GM18907 (cell line): ENCODE measurements around the gene SPG21.
"Not testable (repeated sequence)": the region's sequence is repeated elsewhere in the genome, so short reads cannot be mapped to it uniquely, and the experiment has no call there.

Experiments used
- ATAC-seq: cut with Tn5 transposase; IDR thresholded peaks from one replicate; pipeline ENCODE4 v1.9.1; 2021; ENCODE audit warnings: mild to moderate bottlenecking, moderate library complexity; ENCODE audit not compliant: unreplicated experiment

The SPG21 gene, protein sequence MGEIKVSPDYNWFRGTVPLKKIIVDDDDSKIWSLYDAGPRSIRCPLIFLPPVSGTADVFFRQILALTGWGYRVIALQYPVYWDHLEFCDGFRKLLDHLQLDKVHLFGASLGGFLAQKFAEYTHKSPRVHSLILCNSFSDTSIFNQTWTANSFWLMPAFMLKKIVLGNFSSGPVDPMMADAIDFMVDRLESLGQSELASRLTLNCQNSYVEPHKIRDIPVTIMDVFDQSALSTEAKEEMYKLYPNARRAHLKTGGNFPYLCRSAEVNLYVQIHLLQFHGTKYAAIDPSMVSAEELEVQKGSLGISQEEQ

GRCh38 chr15:64989416-64990167 lies at the start of gene SPG21:
Gene SPG21 (minus strand): TSS chr15:64989914. CDS start chr15:64983569, 6,345 bp downstream.
- ATAC-seq, result peak; percentile 94

- no peak for ATAC-seq
These were observed 49.1 kb upstream of the SPG21 start for GRCh38 chr15:65038836-65039235.

DNA sequence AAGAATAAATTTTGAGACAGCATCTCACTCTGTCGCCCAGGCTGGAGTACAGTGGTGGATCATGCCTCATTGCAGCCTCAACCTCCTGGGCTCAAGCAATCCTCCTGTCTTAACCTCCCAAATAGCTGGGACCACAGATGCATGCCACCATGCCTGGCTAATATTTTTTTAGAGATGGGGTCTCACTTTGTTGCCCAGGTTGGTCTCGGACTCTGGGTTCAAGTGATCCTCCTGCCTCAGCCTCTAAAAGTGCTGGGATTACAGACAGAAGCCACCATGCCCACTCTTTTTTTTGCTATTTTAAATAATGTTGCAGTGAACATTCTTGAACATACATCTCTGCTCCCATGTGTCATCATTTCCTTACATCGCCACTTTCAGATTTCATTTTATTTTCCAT lies 48.7 kb upstream of the SPG21 start:
- no peak for ATAC-seq

DNA sequence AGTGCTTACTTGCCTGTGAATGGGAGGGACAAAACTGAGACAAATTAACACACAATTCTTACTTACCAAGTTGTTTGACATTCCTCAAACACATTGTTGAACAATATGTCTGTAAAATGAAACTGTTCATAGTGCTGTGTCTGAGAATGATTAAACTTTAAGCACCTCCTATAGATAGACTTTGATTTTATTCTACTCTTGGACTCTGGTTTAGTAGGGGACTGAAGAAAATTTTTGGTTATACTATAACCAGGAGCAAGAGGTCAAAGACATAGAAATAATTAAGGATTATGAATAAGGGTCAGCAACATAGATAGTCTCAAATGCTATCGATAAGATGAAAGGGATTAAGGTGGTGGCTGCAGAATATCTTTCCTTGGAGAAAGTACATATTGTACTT lies 47.6 kb upstream of the SPG21 start:
- ATAC-seq, result no peak

DNA sequence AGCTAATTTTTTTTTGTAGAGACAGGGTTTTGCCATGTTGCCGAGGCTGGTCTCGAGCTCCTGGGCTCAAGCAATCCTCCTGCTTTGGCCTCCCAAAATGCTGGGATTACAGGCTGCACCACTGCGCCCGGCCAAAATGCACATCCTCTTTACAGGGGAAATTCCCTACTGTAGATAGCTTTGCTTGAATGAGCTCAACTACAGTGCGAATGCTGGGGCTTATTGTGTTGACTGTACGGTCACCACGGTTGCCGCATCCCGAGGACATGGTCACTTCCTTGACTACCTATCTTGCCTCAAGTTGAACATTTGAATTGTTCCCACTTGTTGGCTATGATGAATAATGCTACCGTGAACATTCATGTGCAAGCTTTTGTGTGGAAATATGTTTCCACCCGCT lies 45.0 kb upstream of the SPG21 start:
- ATAC-seq, result no peak

GRCh38 chr15:65033659-65034269 lies 44.0 kb upstream of the SPG21 start:
- no peak for ATAC-seq

DNA sequence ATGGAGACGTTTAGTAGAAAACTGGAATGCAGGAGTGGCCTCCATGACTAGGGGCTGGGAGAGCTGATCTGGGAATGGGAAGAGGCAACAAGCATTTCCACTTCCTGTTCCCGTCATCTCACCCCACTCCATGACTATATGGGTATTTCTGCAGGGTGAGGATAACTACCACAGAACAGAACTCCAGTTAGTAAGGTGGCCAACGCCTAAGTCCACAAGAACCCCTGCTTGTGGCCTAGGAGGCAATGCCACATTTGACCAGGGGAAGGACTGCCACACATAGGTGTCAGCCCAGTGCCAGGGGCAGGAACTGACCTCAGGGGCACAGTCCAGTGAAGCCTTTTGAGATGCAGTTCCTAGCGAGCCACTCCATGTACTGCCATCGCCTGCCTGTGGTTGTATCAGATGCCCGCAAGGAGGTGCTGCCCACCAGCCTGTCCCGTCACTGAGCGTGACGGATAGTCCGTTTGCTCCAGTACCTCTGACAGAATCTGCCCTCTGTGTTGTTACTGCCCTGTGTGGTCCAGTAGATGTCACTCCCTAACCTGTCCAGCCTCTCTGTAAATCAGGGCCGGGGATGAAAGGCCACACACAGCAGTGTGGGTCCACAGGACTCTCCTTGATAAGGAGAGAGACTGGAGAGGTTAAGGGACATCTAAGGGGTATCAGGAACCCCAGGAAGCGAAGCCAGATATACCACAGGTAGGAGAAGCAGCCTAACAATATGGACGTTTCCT lies 43.3 kb upstream of the SPG21 start:
- peak; percentile 56 for ATAC-seq

DNA sequence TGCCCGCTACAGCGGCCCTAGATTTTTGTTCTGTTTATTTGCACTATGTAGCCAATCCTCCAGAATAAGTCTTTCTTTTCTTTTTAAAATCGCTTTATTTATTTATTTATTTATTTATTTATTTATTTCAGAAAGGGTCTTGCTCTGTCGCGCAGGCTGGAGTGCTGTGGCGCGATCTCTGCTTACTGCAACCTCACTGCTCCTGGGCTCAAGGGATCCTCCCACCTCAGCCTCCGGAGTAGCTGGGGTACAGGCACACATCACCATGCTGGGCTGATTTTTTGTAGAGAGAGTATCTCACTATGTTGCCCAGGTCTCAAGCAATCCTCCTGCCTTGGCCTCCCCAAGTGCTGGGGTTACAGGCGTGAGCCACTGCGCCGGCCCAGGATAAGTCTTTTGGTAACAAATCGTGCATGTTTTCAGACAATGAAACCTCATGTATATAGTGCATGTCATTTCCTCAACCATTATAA lies 40.1 kb upstream of the SPG21 start:
- ATAC-seq, result peak; percentile 4

DNA sequence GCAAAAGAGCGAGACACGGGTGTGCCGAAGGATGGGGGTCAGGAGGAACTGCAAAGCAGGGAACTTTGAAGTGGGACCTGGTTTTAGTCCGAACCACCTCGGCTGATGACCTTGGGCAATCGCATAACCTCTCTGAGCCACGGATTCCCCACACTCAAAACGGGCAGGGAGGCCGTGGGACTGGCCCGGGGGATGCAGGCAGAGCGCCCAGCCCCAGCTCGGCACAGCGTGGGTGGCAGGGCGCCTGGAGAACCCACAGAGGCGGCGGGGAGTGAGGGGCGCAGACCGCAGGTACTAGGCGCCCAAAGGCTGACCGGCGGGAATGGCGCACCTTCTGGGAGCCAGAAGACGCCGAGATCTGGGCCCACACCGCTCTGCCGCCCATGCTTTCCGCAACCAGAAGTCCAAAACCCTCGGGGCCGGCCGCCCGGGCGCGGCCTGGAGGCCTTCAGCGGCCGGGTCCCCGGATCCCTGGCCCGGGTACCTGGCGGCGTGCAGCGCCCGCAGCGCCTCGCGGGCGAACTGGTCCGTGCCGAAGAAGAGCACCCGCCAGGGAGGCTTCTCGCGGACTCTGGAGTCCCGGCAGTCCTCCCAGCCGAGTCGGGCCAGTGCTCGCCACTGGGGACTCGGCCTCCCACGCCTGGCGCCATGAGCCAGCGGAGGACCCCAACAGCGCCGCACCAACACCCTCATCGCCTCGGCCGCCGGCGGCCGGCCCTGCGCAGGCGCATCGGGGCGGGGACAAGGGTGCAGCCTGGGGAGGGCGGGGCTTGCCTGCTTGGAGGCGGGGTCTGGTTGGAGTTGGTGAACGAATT lies 39.4 kb upstream of the SPG21 start, which contains the start of gene MTFMT:
Gene MTFMT, minus strand, starts transcription at position 719 of the 815 bp plus-strand sequence. Its CDS starts 26 bp downstream, at position 693.
- peak; percentile 57 for ATAC-seq

- ATAC-seq, result no peak
These were observed 38.6 kb upstream of the SPG21 start for GRCh38 chr15:65028338-65028737.

- no peak for ATAC-seq
These were observed 37.9 kb upstream of the SPG21 start for GRCh38 chr15:65027593-65027992.

DNA sequence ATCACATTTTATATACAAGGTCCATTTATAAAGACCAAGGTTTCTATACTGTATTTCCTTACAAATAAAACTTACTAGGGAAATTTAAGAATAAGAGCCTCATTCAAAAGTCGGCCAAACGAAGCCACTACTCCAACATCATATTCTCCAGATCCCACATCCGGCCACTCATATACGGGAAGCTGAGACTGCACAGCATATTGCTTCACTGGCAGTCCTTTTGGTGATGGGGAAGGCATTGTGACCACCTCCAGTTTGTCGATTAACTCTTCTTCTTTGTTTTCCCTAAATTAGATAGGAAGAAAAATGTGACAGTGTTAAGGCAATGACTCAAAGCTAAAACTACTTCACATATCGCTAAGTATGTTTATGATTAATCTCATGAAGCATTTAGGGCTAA lies 37.0 kb upstream of the SPG21 start:
- ATAC-seq, result no peak

- ATAC-seq, result no peak
These were observed 31.8 kb upstream of the SPG21 start for GRCh38 chr15:65021488-65021887.

- ATAC-seq, result no peak
These were observed 30.7 kb upstream of the SPG21 start for GRCh38 chr15:65020419-65020818.

GRCh38 chr15:65011198-65011597 lies 21.5 kb upstream of the SPG21 start:
- not testable (repeated sequence) for ATAC-seq

- no peak for ATAC-seq
These were observed 19.3 kb upstream of the SPG21 start for GRCh38 chr15:65008983-65009382.

DNA sequence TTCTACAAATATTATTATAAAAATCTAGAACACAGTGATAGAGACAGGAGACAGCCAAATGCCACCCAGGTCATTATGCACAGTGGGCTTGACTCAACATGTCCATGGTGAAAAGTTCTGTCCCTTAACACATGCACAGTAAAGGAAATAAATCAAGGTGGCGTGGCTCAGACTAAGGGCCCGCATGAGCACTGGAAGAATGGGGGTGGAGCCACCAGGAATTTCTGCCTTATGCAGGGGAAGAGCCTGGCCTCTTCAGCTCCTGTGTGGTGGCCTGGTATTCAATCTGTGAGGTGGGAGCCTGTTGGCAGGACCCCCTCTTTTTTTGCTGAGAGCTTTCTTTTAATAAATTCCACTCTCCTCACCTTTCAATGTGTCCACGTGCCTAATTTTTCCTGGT lies 17.2 kb upstream of the SPG21 start:
- ATAC-seq, result no peak

- no peak for ATAC-seq
These were observed 15.3 kb upstream of the SPG21 start for GRCh38 chr15:65004993-65005392.

DNA sequence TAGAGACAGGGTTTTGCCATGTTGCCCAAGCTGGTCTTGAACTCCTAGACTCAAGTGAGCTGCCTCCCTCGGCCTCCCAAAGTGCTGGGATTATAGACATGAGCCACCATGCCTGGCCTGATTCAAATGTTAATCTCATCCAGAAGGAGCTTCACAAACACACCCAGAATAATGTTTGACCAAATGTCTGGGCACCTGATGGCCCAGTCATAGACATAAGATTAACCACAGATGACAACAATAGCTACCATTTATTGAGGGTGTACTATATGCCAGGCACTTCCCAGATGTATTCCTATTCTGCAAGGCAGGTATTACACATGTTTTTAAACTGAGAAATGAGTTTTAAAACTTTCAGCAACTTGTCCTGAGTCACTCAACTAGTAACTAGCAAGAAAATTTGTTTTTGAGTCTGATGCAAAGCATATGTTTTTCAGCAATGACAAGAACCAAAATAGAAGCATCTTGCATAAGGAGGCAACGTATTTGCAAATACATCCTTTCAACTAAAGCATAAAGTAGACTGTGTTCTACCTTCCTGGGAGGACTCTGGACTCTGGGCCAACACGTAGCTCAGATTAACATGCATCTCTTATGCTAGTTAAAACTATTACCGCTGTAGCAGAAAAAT lies 8.1 kb upstream of the SPG21 start:
- ATAC-seq, result no peak

GRCh38 chr15:64997066-64997465 lies 7.4 kb upstream of the SPG21 start:
- ATAC-seq, result no peak
